IMR-90 (cell line): ENCODE results near the gene DGKB. TPM values are rescaled to one million over a fixed set of nuclear protein-coding genes. Genes with fewer than 3 reads are reported as not detected.

ENCODE experiments used
- ATAC-seq: fragments of 200-7000 bp; cut with Tn5 transposase; 2 replicates; pipeline ENCODE4 v1.9.1; 2020; ENCODE audit warnings: low read depth, mild to moderate bottlenecking, moderate library complexity
- BruUV-seq: library from RNA; stranded (reverse); fragments of 400-500 nt; replicated peaks from 2 replicates; lab custom pipeline; 2021; lab: Mats Ljungman, UMichigan
- CTCF ChIA-PET: fragments of 300-600 bp; formaldehyde crosslinking; extraction: SDS; loops from one replicate; lab custom pipeline; 2021; ENCODE audit warnings: antibody characterized with exemption; lab: Yijun Ruan, JAX
- POLR2A ChIA-PET: fragments of 300-600 bp; sonication (Branson Sonifier 250); formaldehyde crosslinking; loops from one replicate; lab custom pipeline; 2022; ENCODE audit warnings: antibody characterized with exemption; ENCODE audit not compliant: unreplicated experiment; lab: Charles Lee
- DNase-seq: peaks from one replicate; pipeline ENCODE4 v3.0.0; 2013
- H2AFZ ChIP-seq: replicated peaks from 2 replicates; pipeline ENCODE3; 2013; ENCODE audit warnings: low read length, mild to moderate bottlenecking; ENCODE audit not compliant: poor library complexity
- H2AK5ac ChIP-seq: 2 replicates; pipeline ENCODE4 v1.6.1; 2013; ENCODE audit warnings: low read depth, low read length, inconsistent platforms
- H2AK9ac ChIP-seq: replicated peaks from 2 replicates; pipeline ENCODE3; 2013; ENCODE audit warnings: mild to moderate bottlenecking, low read depth, low read length, moderate library complexity; ENCODE audit not compliant: poor library complexity
- H2BK120ac ChIP-seq: 2 replicates; pipeline ENCODE4 v1.6.1; 2013; ENCODE audit warnings: low read depth, low read length, inconsistent platforms
- H2BK15ac ChIP-seq: 3 replicates; pipeline ENCODE4 v1.6.1; 2013; ENCODE audit warnings: low read depth, low read length, inconsistent platforms
- H2BK20ac ChIP-seq: 2 replicates; pipeline ENCODE4 v1.6.1; 2013; ENCODE audit warnings: low read depth, mild to moderate bottlenecking, inconsistent platforms, low read length, moderate library complexity
- H2BK5ac ChIP-seq: 2 replicates; pipeline ENCODE4 v1.6.1; 2013; ENCODE audit warnings: mild to moderate bottlenecking, low read depth, low read length, inconsistent platforms; ENCODE audit not compliant: poor library complexity, severe bottlenecking
- H3K14ac ChIP-seq: replicated peaks from 2 replicates; pipeline ENCODE4 v1.6.1; 2013; ENCODE audit warnings: low read depth, low read length, inconsistent platforms
- H3K18ac ChIP-seq: 2 replicates; pipeline ENCODE4 v1.6.1; 2013; ENCODE audit warnings: low read depth, low read length, control low read depth
- H3K23ac ChIP-seq: 2 replicates; pipeline ENCODE4 v1.6.1; 2013; ENCODE audit warnings: low read depth, low read length, inconsistent platforms
- H3K27ac ChIP-seq: 2 replicates; pipeline ENCODE4 v1.5.1; 2013; ENCODE audit warnings: mild to moderate bottlenecking, control low read depth, low read length; ENCODE audit not compliant: insufficient read depth
- H3K27me3 ChIP-seq: 2 replicates; pipeline ENCODE4 v1.6.1; 2013; ENCODE audit warnings: low read length; ENCODE audit not compliant: control insufficient read depth, insufficient read depth
- H3K36me3 ChIP-seq: 2 replicates; pipeline ENCODE4 v1.6.1; 2013; ENCODE audit warnings: low read length, mixed read lengths; ENCODE audit not compliant: control insufficient read depth, insufficient read depth
- H3K4ac ChIP-seq: 2 replicates; pipeline ENCODE4 v1.6.1; 2013; ENCODE audit warnings: low read depth, low read length, inconsistent platforms
- H3K4me1 ChIP-seq: 2 replicates; pipeline ENCODE4 v1.6.1; 2013; ENCODE audit warnings: low read length, mixed read lengths; ENCODE audit not compliant: control insufficient read depth, insufficient read depth
- H3K4me2 ChIP-seq: 2 replicates; pipeline ENCODE4 v1.6.1; 2013; ENCODE audit warnings: low read depth, mild to moderate bottlenecking, control low read depth, low read length, moderate library complexity
- H3K4me3 ChIP-seq: 2 replicates; pipeline ENCODE4 v1.5.1; 2013; ENCODE audit warnings: low read depth, mild to moderate bottlenecking, control low read depth, low read length, moderate library complexity; ENCODE audit not compliant: insufficient read depth
- H3K56ac ChIP-seq: 2 replicates; pipeline ENCODE4 v1.6.1; 2013; ENCODE audit warnings: low read length, inconsistent platforms; ENCODE audit not compliant: insufficient read depth; ENCODE audit errors: extremely low read depth
- H3K79me1 ChIP-seq, 2 experiments: 2 replicates each; pipeline ENCODE4 v1.6.1; 2013; ENCODE audit warnings: low read length in 2 of 2, inconsistent platforms in 1 of 2, low read depth in 1 of 2
- H3K9ac ChIP-seq: 2 replicates; pipeline ENCODE4 v1.6.1; 2013; ENCODE audit warnings: low read depth, low read length, control low read depth
- H3K9me1 ChIP-seq: 2 replicates; pipeline ENCODE4 v1.6.1; 2013; ENCODE audit warnings: low read length, inconsistent platforms; ENCODE audit not compliant: insufficient read depth
- H3K9me3 ChIP-seq: 2 replicates; pipeline ENCODE4 v1.6.1; 2013; ENCODE audit warnings: low read length; ENCODE audit not compliant: control insufficient read depth, insufficient read depth
- H4K20me1 ChIP-seq: 2 replicates; pipeline ENCODE4 v1.6.1; 2013; ENCODE audit warnings: low read length, inconsistent platforms; ENCODE audit not compliant: insufficient read depth
- H4K5ac ChIP-seq: 2 replicates; pipeline ENCODE4 v1.6.1; 2013; ENCODE audit warnings: mild to moderate bottlenecking, low read depth, low read length, control low read depth
- H4K8ac ChIP-seq, 2 experiments: 2 replicates each; pipeline ENCODE4 v1.6.1; 2013; ENCODE audit warnings: low read depth in 2 of 2, low read length in 2 of 2, control low read depth in 1 of 2, inconsistent platforms in 1 of 2
- H4K91ac ChIP-seq: 2 replicates; pipeline ENCODE4 v1.6.1; 2013; ENCODE audit warnings: low read depth, low read length, inconsistent platforms; ENCODE audit not compliant: insufficient read depth
- BHLHE40 ChIP-seq: fragments of 150-350 bp; IDR thresholded peaks from 2 replicates; pipeline ENCODE4 v1.6.1; 2016; ENCODE audit warnings: mild to moderate bottlenecking, low read depth, low read length
- CEBPB ChIP-seq: IDR thresholded peaks from 2 replicates; pipeline ENCODE4 v1.6.1; 2012; ENCODE audit warnings: low read depth, low read length, improper control_type of control experiment
- CHD1 ChIP-seq: IDR thresholded peaks from 2 replicates; pipeline ENCODE4 v1.6.1; 2012; ENCODE audit warnings: low read depth, low read length, improper control_type of control experiment
- FOS ChIP-seq: fragments of 150-350 bp; IDR thresholded peaks from 2 replicates; pipeline ENCODE4 v1.6.1; 2016; ENCODE audit warnings: low read depth, low read length
- MAFK ChIP-seq: IDR thresholded peaks from 2 replicates; pipeline ENCODE4 v1.6.1; 2012; ENCODE audit warnings: low read depth, low read length, improper control_type of control experiment
- MAZ ChIP-seq: IDR thresholded peaks from 2 replicates; pipeline ENCODE4 v1.6.1; 2012; ENCODE audit warnings: low read depth, mild to moderate bottlenecking, low read length, improper control_type of control experiment, moderate library complexity, borderline replicate concordance
- MXI1 ChIP-seq: IDR thresholded peaks from 2 replicates; pipeline ENCODE4 v1.6.1; 2012; ENCODE audit warnings: low read depth, mild to moderate bottlenecking, low read length, moderate library complexity, borderline replicate concordance
- NFE2L2 ChIP-seq: fragments of 150-350 bp; IDR thresholded peaks from 2 replicates; pipeline ENCODE4 v1.6.1; 2016; ENCODE audit warnings: low read depth, mild to moderate bottlenecking, low read length
- POLR2A ChIP-seq: IDR thresholded peaks from 2 replicates; pipeline ENCODE4 v1.6.1; 2012; ENCODE audit warnings: mild to moderate bottlenecking, low read depth, low read length
- RAD21 ChIP-seq: IDR thresholded peaks from 2 replicates; pipeline ENCODE4 v1.6.1; 2012; ENCODE audit warnings: low read length, improper control_type of control experiment
- RCOR1 ChIP-seq: IDR thresholded peaks from 2 replicates; pipeline ENCODE4 v1.6.1; 2012; ENCODE audit warnings: mild to moderate bottlenecking, low read length, improper control_type of control experiment; ENCODE audit not compliant: insufficient replicate concordance
- RFX5 ChIP-seq: IDR thresholded peaks from 2 replicates; pipeline ENCODE4 v1.8.0; 2012; ENCODE audit warnings: low read depth, mild to moderate bottlenecking, low read length, moderate library complexity
- SMC3 ChIP-seq: fragments of 150-350 bp; IDR thresholded peaks from 2 replicates; pipeline ENCODE4 v1.6.1; 2016; ENCODE audit warnings: low read depth, mild to moderate bottlenecking, antibody characterized with exemption, low read length, moderate library complexity
- WGBS, 2 experiments: methylation state at CpG; one replicate each; pipeline versions ENCODE4 v1.1.5 to v1.1.7; 2013; ENCODE audit warnings: missing lambda C conversion rate in 2 of 2; ENCODE audit not compliant: insufficient read length in 1 of 2; ENCODE audit errors: extremely low coverage in 2 of 2; 5-methylcytosine and 5-hydroxymethylcytosine counted together
- dilution Hi-C: fragments of 300-500 bp; cut with HindIII; formaldehyde crosslinking; loops from one replicate; pipeline ENCODE4 v1.14.3; 2018; ENCODE audit warnings: low sequenced_read_pairs; ENCODE audit not compliant: unreplicated experiment
- in situ Hi-C: fragments of 300-500 bp; cut with MboI; formaldehyde crosslinking; loops from 3 replicates; pipeline ENCODE4 v1.14.3; 2019; ENCODE audit warnings: low sequenced_read_pairs, inconsistent platforms, mixed read lengths
- intact Hi-C: fragments of 100-400 bp; cut with micrococcal nuclease; formaldehyde crosslinking; loops from 2 replicates; pipeline ENCODE4 v1.10.0; 2022
- polyA plus RNA-seq, 3 experiments: library from polyadenylated mRNA; depleted of rRNA; stranded (reverse); fragments of >200 nt; gene quantifications; 2 replicates each; pipeline ENCODE4 v1.2.3, GENCODE V29; 2012; ENCODE audit warnings: low replicate concordance in 1 of 3
- total RNA-seq: library from RNA; depleted of rRNA; stranded (reverse); fragments of >200 nt; gene quantifications from 2 replicates; pipeline ENCODE4 v1.2.3, GENCODE V29; 2012
- TF ChIP-seq, protein P1 (sequence below): fragments of 150-350 bp; IDR thresholded peaks from 2 replicates; pipeline ENCODE4 v1.6.1; 2016; ENCODE audit warnings: low read depth, mild to moderate bottlenecking, low read length, moderate library complexity, borderline replicate concordance
- TF ChIP-seq, protein P2 (sequence below): conservative IDR thresholded peaks from 2 replicates; pipeline ENCODE4 v1.5.1; 2012; ENCODE audit warnings: mild to moderate bottlenecking, low read depth, low read length, improper control_type of control experiment
- TF ChIP-seq, protein P3 (sequence below): fragments of 150-350 bp; IDR thresholded peaks from 2 replicates; pipeline ENCODE4 v1.6.1; 2017; ENCODE audit warnings: mild to moderate bottlenecking, antibody characterized with exemption, low read length, low read depth

The DGKB gene
- total and polyA plus RNA-seq, 2 of the 4 experiments (the other 2 are of a cell fraction), result not detected

DNA sequence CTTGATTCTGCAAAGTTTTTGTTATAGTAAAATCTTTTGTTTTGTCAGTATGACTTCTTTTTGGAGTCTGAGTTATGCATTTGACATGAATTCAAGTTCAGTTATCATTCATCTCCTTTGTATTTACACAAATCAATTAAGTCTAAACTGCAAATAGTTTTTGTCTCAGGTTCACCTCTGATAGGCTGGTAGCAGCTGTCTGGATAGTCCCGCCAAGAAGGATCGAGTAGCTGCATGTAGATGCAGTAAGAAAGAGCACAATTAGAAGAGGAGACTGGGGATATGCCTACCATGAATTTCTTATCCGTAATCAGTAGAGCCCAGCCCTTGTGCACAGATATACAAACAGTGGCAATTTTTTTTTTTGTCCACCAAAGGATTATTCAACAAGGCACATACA, 520.6 kb downstream of the DGKB start:
- H3K18ac ChIP-seq, result no peak overlapping the region
- peaks cover 3% of the 10 kb centered on the region for H3K4me1 ChIP-seq
- no peak overlapping the region for H4K8ac ChIP-seq
- DNase-seq, result no peak
- no peaks in the 10 kb centered on the region for H4K20me1 ChIP-seq
- in situ Hi-C loops (no loop called here), dilution Hi-C loops (no loop called here), intact Hi-C loops (no loop called here)
- no peak overlapping the region for H3K4me2 ChIP-seq
- no peaks in the 10 kb centered on the region; the same call in 1 of the 2 replicates for H3K9me1 ChIP-seq
- no peak overlapping the region for H2BK15ac ChIP-seq
- H3K79me1 ChIP-seq, result no peaks in the 10 kb centered on the region
- H3K14ac ChIP-seq, result no peak overlapping the region
- WGBS, 2 experiments, result no CpG with 5 or more reads among the region's 3 CpGs
- no peak overlapping the region for H2BK120ac ChIP-seq
- H3K4me3 ChIP-seq, result no peak overlapping the region
- H4K91ac ChIP-seq, result no peak overlapping the region
- H3K9me3 ChIP-seq, result no peaks in the 10 kb centered on the region
- H3K27ac ChIP-seq, result no peak overlapping the region
- no peaks in the 10 kb centered on the region for H3K27me3 ChIP-seq
- no peak overlapping the region for H3K56ac ChIP-seq
- ChIA-PET POLR2A (no interaction called here), CTCF (no interaction called here)
- no peak overlapping the region for H2AK5ac ChIP-seq
- TF ChIP-seq CEBPB (no peak), MAFK (no peak), RCOR1 (no peak), MXI1 (no peak), NFE2L2 (no peak), CHD1 (no peak), RAD21 (no peak), SMC3 (no peak), RFX5 (no peak), POLR2A (no peak), MAZ (no peak), BHLHE40 (no peak), FOS (no peak)
- TF ChIP-seq, protein P1, sequence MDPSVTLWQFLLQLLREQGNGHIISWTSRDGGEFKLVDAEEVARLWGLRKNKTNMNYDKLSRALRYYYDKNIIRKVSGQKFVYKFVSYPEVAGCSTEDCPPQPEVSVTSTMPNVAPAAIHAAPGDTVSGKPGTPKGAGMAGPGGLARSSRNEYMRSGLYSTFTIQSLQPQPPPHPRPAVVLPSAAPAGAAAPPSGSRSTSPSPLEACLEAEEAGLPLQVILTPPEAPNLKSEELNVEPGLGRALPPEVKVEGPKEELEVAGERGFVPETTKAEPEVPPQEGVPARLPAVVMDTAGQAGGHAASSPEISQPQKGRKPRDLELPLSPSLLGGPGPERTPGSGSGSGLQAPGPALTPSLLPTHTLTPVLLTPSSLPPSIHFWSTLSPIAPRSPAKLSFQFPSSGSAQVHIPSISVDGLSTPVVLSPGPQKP, result no peak
- TF ChIP-seq, protein P2, sequence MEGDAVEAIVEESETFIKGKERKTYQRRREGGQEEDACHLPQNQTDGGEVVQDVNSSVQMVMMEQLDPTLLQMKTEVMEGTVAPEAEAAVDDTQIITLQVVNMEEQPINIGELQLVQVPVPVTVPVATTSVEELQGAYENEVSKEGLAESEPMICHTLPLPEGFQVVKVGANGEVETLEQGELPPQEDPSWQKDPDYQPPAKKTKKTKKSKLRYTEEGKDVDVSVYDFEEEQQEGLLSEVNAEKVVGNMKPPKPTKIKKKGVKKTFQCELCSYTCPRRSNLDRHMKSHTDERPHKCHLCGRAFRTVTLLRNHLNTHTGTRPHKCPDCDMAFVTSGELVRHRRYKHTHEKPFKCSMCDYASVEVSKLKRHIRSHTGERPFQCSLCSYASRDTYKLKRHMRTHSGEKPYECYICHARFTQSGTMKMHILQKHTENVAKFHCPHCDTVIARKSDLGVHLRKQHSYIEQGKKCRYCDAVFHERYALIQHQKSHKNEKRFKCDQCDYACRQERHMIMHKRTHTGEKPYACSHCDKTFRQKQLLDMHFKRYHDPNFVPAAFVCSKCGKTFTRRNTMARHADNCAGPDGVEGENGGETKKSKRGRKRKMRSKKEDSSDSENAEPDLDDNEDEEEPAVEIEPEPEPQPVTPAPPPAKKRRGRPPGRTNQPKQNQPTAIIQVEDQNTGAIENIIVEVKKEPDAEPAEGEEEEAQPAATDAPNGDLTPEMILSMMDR, result no peak
- TF ChIP-seq, protein P3, sequence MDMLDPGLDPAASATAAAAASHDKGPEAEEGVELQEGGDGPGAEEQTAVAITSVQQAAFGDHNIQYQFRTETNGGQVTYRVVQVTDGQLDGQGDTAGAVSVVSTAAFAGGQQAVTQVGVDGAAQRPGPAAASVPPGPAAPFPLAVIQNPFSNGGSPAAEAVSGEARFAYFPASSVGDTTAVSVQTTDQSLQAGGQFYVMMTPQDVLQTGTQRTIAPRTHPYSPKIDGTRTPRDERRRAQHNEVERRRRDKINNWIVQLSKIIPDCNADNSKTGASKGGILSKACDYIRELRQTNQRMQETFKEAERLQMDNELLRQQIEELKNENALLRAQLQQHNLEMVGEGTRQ, result no peak
- no peak overlapping the region for H2AK9ac ChIP-seq
- no peaks in the 10 kb centered on the region for H3K36me3 ChIP-seq
- H2BK20ac ChIP-seq, result no peak overlapping the region
- no peak overlapping the region for H3K4ac ChIP-seq
- no TSS peak for BruUV-seq
- H3K9ac ChIP-seq, result no peak overlapping the region
- H4K5ac ChIP-seq, result no peak overlapping the region
- ATAC-seq, result no peak
- H2AFZ ChIP-seq, result no peak overlapping the region
- no peak overlapping the region for H2BK5ac ChIP-seq
- no peak overlapping the region for H3K23ac ChIP-seq
